GM11168 (cell line): ENCODE measurements around the gene CLIP3.
"Not testable (repeated sequence)": the region's sequence is repeated elsewhere in the genome, so short reads cannot be mapped to it uniquely, and the experiment has no call there.

Source experiments
- in situ Hi-C: fragments of 300-500 bp; cut with MboI; formaldehyde crosslinking; loops from one replicate; pipeline ENCODE4 v1.12.0; 2022; ENCODE audit warnings: low sequenced_read_pairs; ENCODE audit not compliant: unreplicated experiment

Gene CLIP3

GRCh38 chr19:35983177-35983576 lies 49.5 kb downstream of the CLIP3 start:
- in situ Hi-C loops, result no loop called here

- in situ Hi-C loops, result not testable (repeated sequence)
Measured at GRCh38 chr19:35980997-35981396, 51.7 kb downstream of the CLIP3 start.

GRCh38 chr19:35978832-35979365 lies 53.8 kb downstream of the CLIP3 start:
- in situ Hi-C loops, result no loop called here

- in situ Hi-C loops, result no loop called here
Measured at GRCh38 chr19:35978271-35978670, 54.4 kb downstream of the CLIP3 start.

DNA sequence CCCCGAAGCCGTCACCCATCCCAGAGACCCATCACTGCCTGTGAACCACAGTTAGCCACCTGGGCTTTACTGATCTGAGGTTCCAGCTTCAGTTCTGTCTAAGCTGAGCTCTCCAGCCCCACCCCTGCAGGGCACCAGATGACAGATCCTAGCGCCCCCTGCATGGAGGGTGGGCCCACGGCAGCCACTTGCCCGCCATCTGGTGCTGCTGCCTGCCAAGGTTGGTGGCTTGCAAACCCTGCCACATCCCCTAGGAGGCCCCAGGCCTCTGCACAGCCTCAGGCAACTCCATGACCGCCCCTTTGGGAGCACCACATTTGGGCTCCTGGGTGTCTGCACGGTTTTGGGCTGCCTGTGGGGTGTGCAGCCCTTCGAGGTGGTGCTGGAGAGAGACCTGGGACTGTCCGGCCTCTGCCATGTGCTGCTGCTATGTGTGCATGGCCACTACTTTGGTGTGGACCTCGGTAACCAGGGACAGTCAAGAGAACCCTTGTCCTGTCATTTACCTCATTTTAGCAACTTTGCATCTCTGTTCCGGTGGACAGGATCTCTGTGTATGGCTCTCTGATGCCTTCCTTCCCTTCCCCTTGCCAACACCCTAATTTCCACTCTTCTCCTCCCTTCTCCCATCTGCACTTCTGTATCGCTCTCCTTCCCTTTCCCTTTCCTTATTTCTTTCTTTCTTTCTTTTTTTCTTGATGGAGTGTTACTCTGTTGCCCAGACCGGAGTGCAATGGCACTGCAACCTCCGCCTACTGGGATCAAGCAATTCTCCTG lies 55.0 kb downstream of the CLIP3 start:
- in situ Hi-C loops, result no loop called here

- in situ Hi-C loops, result no loop called here
Measured at GRCh38 chr19:35975608-35976214, 57.0 kb downstream of the CLIP3 start.

- in situ Hi-C loops, result no loop called here
Measured at GRCh38 chr19:35973487-35973886, 59.2 kb downstream of the CLIP3 start.

- in situ Hi-C loops, result no loop called here
Measured at GRCh38 chr19:35966771-35967170, 65.9 kb downstream of the CLIP3 start.
